HepG2 (cell line): ENCODE results near the gene CLCNKA. TPM values are rescaled to one million over a fixed set of nuclear protein-coding genes. Genes with fewer than 3 reads are reported as not detected.

Experiments
- EED ChIP-seq: sonication (generic); formaldehyde crosslinking; IDR thresholded peaks from 2 replicates; pipeline ENCODE4 v1.5.0; 2020; ENCODE audit warnings: mild to moderate bottlenecking, missing genetic modification reagents
- GPN1 ChIP-seq: sonication (generic); formaldehyde crosslinking; IDR thresholded peaks from 2 replicates; pipeline ENCODE4 v1.5.1; 2020; ENCODE audit warnings: missing genetic modification reagents, borderline replicate concordance
- NFAT5 ChIP-seq: sonication (generic); formaldehyde crosslinking; IDR thresholded peaks from 2 replicates; pipeline ENCODE4 v1.4.0; 2020; ENCODE audit warnings: missing genetic modification reagents
- PAXIP1 ChIP-seq: sonication (generic); formaldehyde crosslinking; conservative IDR thresholded peaks from 2 replicates; pipeline ENCODE4 v1.4.0; 2020; ENCODE audit warnings: mild to moderate bottlenecking, missing genetic modification reagents, moderate library complexity
- PITX1 ChIP-seq: sonication (generic); formaldehyde crosslinking; IDR thresholded peaks from 2 replicates; pipeline ENCODE4 v1.5.1; 2020; ENCODE audit warnings: mild to moderate bottlenecking, missing genetic modification reagents
- PREB ChIP-seq: sonication (generic); formaldehyde crosslinking; IDR thresholded peaks from 2 replicates; pipeline ENCODE4 v1.4.0; 2020; ENCODE audit warnings: missing genetic modification reagents
- STAT5B ChIP-seq: sonication (generic); formaldehyde crosslinking; IDR thresholded peaks from 2 replicates; pipeline ENCODE4 v1.4.0; 2020; ENCODE audit warnings: missing genetic modification reagents
- TFDP1 ChIP-seq: IDR thresholded peaks from 2 replicates; pipeline ENCODE4 v1.6.1; 2016; ENCODE audit warnings: missing compliant biosample characterization, missing genetic modification reagents, borderline replicate concordance
- ZBTB7A ChIP-seq: sonication (generic); formaldehyde crosslinking; IDR thresholded peaks from 2 replicates; pipeline ENCODE4 v1.8.0; 2022; ENCODE audit warnings: mild to moderate bottlenecking, missing genetic modification reagents
- ZGPAT ChIP-seq: IDR thresholded peaks from 2 replicates; pipeline ENCODE4 v1.6.1; 2016; ENCODE audit warnings: mild to moderate bottlenecking
- ZNF121 ChIP-seq: sonication (generic); formaldehyde crosslinking; IDR thresholded peaks from 2 replicates; pipeline ENCODE4 v1.5.0; 2020; ENCODE audit warnings: mild to moderate bottlenecking, missing genetic modification reagents
- ZNF264 ChIP-seq: sonication (generic); formaldehyde crosslinking; IDR thresholded peaks from 2 replicates; pipeline ENCODE4 v1.4.0; 2020; ENCODE audit warnings: missing genetic modification reagents
- ZNF430 ChIP-seq: sonication (generic); formaldehyde crosslinking; IDR thresholded peaks from 2 replicates; pipeline ENCODE4 v1.9.0; 2021; ENCODE audit warnings: mild to moderate bottlenecking, missing genetic modification reagents
- polyA plus RNA-seq, 8 experiments: library from polyadenylated mRNA; depleted of rRNA in 3 of 8; stranded (reverse) in 7 of 8; unstranded in 1 of 8; fragments of >200 nt; fragmentation: Illumina TruSeq in 4 of 8; extraction: Trizol in 4 of 8; gene quantifications; 2 replicates each; pipeline versions ENCODE4 v1.2.1 to v1.2.3, GENCODE V29; 2011 to 2016; ENCODE audit warnings: low read depth in 4 of 8, missing spikeins in 1 of 8, mixed read lengths in 1 of 8; ENCODE audit not compliant: insufficient read depth in 1 of 8
- total RNA-seq, 5 experiments: library from RNA; depleted of rRNA; stranded (reverse); fragments of >200 nt; fragmentation: Illumina TruSeq; extraction: Trizol; gene quantifications; 2 replicates each; pipeline ENCODE4 v1.2.3, GENCODE V29; 2016; ENCODE audit warnings: low read depth in 1 of 5
- TF ChIP-seq, protein P1 (sequence below): IDR thresholded peaks from 2 replicates; pipeline ENCODE4 v1.6.1; 2016; ENCODE audit warnings: missing compliant biosample characterization, missing genetic modification reagents, borderline replicate concordance

CLCNKA gene
- total and polyA plus RNA-seq, 2 of the 13 experiments (the other 11 are each of a cell fraction or from before 2014, with no cell fraction given): 0.03 TPM; not detected in 1

GRCh38 chr1:15975358-15975804 is 46.5 kb upstream of the CLCNKA start (continued):
- 0 out of 2 replicates have a peak, but pooled peaks have one; percentile 19 for TF ChIP-seq ZGPAT (CRISPR knock-in tag)
- TF ChIP-seq ZNF430 (CRISPR knock-in tag): no peak
- TF ChIP-seq PREB: no peak
- no peak for TF ChIP-seq EED (CRISPR knock-in tag)
- TF ChIP-seq NFAT5 (CRISPR knock-in tag): no peak
- TF ChIP-seq STAT5B (CRISPR knock-in tag): no peak
- no peak for TF ChIP-seq ZBTB7A
- no peak for TF ChIP-seq ZNF264
- TF ChIP-seq PITX1: no peak
- TF ChIP-seq GPN1 (CRISPR knock-in tag): no peak
- 0 out of 2 replicates have a peak, but pooled peaks have one; percentile 34 for TF ChIP-seq TFDP1 (CRISPR knock-in tag)
- TF ChIP-seq, protein P1, sequence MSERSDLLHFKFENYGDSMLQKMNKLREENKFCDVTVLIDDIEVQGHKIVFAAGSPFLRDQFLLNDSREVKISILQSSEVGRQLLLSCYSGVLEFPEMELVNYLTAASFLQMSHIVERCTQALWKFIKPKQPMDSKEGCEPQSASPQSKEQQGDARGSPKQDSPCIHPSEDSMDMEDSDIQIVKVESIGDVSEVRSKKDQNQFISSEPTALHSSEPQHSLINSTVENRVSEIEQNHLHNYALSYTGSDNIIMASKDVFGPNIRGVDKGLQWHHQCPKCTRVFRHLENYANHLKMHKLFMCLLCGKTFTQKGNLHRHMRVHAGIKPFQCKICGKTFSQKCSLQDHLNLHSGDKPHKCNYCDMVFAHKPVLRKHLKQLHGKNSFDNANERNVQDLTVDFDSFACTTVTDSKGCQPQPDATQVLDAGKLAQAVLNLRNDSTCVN (CRISPR knock-in tag): no peak
- TF ChIP-seq ZNF121 (CRISPR knock-in tag): no peak
- peak; percentile 21; the same call in 1 of the 2 replicates for TF ChIP-seq PAXIP1
